Stimulated activated CD4-positive, alpha-beta T cell treated with anti-CD3 and anti-CD28 coated beads, Interleukin-15, amount 100 ng/mL, for 48 hours (primary cell): ENCODE data around the gene A4GALT.

Experiments
- DNase-seq, 2 donors: peaks; one replicate each; pipeline ENCODE4 v3.0.0-alpha.2; 2020; ENCODE audit warnings: low read depth in 2 of 2

The A4GALT gene

GRCh38 chr22:42702675-42703074 is 18.0 kb downstream of the A4GALT start:
- no peak for DNase-seq

GRCh38 chr22:42701694-42702093 is 19.0 kb downstream of the A4GALT start:
- DNase-seq = no peak

- DNase-seq = no peak
These were observed 19.8 kb downstream of the A4GALT start for GRCh38 chr22:42700901-42701300.

DNA sequence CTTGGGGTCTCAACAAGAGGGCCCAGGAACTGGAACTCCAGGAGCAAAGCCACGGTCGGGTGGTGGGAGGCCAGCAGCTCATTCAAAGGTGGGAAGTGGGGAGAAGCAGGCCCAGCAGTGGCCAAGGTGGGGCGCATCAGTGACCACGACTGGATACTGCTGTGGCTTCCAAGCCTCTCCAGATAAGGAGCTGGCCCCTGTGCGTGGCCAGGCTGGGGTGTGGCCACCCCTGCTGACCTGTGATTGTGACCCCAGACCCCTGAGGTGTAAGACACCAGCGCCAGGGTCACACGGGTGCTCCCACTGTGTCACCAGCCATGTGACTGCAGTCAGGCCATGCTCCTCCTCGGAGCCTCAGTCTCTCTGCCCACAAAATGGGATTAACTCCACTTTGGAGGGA is 20.3 kb downstream of the A4GALT start:
- no peak for DNase-seq

DNA sequence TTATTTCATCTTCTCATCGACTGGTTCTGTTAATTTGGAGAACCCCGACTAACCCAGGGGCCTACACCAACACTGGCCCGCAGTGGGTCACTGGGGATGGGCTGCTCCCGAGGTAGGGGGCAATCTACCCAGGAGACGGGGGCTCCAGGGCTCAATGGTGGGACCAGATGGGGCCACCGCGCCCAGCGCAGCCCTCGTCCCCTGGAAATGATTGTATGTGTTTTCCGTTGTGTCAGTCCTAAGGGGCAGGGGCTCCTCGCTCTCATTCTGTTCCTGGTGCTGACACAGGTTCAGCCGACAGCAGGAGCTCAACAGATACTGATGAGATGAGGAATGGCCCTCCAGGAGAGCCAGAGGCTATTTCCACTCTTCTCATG is 20.7 kb downstream of the A4GALT start:
- no peak for DNase-seq

DNA sequence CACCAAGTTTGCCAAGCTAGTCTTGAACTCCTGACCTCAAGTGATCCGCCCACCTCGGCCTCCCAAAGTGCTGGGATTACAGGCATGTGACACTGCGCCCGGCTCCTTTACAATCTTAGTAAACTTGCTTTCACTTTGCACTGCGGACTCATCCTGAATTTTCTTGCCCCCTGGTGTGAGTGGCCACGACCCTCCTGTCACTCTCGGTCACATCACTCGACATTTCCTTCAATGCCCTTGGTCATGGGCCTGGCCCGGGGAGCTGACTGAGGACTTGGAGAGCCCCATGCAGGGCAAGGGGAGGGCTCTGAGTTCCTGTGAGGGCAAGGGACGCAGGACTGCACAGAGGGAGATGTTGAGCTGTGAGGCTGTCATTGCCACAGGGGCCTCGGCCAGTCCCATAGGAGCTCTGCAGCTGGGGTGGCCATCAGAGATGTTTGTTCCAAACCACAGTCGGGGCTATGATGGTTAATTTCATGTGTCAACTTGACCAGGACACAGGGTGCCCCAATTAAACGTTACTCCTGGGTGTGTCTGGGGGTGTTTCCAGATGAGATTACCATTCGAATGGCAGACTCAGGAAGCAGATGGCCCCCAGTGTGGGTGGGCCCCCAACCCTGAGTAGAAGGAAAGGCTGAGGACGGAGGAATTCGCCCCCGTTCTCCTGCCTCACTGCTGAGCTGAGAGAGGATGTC is 21.2 kb downstream of the A4GALT start:
- no peak for DNase-seq

- no peak for DNase-seq
These were observed 23.1 kb downstream of the A4GALT start for GRCh38 chr22:42697542-42698013.

GRCh38 chr22:42696331-42696967 is 24.2 kb downstream of the A4GALT start:
- no peak for DNase-seq

- DNase-seq = no peak
These were observed 25.4 kb downstream of the A4GALT start for GRCh38 chr22:42695294-42695693.

DNA sequence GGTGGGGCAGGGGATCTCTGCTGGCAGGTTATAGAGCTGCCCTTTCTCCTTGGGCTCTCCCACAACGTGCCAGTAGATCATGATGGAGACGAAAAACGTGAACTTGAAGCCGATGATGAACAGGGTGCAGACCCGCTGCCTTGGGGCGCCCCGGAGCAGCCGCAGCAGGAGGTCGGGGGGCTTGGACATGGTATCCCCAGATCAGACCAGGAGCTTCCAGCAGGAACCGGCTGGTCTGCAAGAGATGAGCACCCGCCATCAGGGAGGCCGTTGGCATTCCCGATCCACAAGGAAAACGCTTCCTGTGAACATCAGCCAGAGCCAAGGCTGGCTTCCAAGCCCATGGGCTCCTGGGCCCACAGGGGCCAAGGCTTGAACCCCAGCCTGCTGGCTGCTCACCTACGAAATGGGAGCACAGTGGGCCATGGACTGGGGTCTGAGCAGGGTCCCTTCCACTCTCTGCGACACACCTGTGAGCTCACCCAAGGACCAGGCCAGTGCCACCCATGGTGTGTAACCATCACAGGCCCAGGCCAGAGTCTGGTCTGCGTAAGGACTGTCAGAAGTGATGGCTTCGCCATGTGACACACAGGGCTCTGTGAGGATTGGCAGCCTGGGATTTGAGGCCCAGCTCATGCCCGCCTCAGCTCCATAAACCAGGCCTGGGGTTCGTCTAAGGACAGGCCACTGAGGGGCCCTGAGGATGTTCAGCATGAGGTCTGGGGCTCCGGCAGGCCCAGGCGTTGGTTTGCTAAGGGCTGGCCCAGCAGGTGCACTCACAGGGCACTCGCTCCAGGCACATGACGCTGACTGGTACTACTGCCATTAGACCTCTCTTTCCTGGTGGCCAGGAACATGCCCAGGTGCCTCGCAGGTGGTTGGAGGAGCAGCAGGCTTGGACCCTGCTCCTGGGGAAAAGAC is 26.6 kb downstream of the A4GALT start:
- DNase-seq = no peak

GRCh38 chr22:42693055-42693762 is 27.5 kb downstream of the A4GALT start:
- DNase-seq = no peak

DNA sequence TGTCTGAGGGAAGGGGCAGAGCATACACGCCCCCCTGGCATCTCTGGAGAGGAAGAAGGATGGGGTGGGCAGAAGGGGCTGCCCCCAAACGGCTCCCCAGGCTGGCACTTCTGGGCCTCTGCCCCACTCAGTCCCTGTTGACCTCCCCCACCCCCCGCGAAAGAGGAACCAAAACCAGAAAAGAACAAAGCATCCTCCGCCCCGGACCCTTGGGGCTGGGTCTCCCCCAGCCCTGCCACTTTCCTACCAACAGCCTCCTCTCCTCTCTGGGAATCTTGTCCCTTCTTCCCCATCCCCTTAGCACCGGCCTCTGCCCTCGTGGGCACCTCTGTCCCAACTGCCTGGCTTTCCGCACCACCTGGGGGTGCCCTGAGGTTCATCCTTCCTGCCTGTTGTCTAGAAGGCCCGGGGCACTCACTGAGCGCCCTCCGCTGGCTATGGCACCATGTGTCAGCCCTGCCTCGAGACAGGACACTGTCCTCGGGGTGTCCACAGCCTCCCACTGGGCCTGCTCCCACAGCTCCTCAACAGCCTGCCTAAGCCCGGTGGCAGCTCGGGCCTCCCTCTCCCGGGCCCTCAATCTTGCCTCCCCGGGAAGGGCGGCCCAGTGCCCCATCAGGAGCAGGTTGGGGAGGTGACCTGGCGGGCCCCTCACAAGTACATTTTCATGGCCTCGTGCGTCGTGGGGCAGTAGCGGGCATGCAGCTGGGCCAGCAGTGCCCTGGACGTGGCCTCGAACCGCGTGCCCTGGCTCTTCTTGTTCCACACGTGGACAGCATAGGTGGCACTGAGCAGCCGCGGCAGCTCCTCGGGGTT is 28.2 kb downstream of the A4GALT start:
- DNase-seq = no peak

DNA sequence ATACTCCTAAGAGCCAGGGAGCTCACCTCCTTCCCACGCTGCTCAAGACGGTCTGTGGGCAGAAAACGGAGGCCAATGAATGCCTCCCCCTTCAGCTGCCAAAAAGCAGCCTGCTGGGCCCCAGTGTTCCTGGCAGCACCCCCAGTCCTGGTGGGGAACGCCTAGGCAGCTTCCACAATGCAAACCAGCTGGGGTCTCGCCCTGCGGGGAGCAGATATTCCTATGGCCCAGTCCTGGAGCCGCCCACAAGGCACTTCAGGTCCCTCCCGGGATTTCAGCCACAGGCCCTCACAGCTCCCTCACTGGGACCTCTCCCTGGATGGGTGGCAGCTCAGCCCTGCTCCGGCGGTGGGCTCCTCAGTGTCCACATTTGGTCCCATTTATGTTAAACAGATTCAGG is 29.2 kb downstream of the A4GALT start:
- no peak for DNase-seq

DNA sequence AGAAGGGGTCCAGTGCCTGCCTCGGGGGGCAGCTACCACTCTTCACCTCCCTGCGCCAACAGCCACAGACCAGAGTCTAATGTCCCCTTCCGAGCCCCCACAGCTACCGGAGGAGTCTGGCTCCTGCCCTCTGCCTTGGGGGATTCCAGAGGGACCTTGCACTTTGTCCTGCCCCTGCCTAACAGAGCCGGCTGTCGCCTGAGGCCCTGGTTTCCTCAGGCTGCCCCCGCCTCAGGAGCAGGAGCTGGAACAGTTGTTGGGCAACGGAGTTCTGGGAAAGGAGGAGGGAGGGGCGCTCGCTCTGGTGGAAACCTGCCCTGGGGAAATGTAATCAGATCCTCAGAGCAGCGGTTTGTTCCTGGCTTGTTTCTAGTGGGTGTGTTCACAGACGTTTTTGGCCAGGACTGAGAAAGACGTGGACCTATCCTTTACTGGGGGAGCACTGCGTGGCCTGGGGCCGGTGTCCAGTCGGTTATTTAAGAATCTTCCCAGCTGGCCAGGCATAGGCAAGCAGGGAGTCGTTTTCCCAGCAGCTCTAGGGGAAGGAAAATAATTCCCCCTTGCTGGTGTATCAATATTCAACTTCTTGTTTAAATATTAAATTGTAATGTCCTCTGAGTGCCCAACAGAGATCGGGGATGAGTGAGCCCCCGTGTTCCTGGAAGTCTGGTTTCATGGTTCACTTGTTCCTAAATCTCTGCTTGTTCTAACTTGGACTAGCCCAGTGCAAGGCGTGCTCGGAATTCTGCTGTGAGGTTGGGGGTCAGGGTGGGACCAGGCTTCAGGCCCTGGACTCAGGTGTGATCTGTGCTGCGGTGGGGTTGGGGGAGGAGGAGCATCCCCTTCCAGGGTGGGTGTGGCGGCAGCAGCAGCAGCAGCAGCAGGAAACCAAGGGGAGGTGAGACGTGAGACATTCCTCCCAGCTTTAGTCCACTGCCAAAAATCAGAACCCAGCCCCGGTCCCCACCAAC is 32.1 kb downstream of the A4GALT start:
- no peak for DNase-seq

DNA sequence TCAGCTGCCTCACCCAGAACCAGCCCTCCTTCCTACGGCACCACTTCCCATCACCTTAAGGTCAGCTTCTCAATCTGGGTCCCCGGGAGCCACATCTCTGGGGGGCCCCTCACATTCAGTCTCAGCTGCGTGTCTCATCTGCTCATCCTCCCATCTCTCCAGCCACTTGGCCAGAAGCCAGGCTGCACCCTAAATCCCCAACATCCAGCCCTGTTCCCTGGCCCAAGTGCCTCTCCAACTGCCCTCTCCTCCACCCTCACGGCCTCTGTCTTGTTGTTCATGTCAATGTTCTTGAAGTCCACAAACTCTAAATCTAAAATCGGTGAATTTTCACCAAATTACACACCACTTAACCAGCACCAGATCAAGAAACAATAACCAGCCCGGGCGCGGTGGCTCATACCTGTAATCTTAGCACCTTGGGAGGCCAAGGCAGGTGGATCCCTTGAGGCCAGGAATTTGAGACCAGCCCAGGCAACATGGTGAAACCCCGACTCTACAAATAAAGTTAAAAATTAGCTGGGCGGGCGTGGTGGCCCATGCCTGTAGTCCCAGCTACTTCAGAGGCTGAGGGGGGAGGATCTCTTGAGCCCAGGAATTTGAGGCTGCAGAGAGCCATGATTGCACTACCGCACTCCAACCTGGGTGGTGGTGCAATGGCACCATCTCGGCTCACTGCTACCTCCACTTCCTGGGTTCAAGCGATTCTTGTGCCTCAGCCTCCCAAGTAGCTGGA is 33.7 kb downstream of the A4GALT start:
- DNase-seq = no peak

- no peak for DNase-seq
These were observed 34.6 kb downstream of the A4GALT start for GRCh38 chr22:42685941-42686653.

- no peak for DNase-seq
These were observed 36.0 kb downstream of the A4GALT start for GRCh38 chr22:42684462-42685195.
